SK-N-SH (cell line): ENCODE results near the gene AFAP1L2. TPM values are rescaled to one million over a fixed set of nuclear protein-coding genes. Genes with fewer than 3 reads are reported as not detected.

Experiments used
- CTCF ChIA-PET: fragments of 300-600, 350-600 bp; formaldehyde crosslinking; extraction: SDS; loops from one replicate; lab custom pipeline; 2021; lab: Yijun Ruan, JAX
- POLR2A ChIA-PET: fragments of 350-600 bp; sonication (Branson Sonifier 250); formaldehyde crosslinking; extraction: SDS; loops from one replicate; lab custom pipeline; 2020; ENCODE audit warnings: antibody characterized with exemption, inconsistent platforms; lab: Yijun Ruan, JAX
- DNase-seq: peaks from one replicate; pipeline ENCODE4 v3.0.0; 2012
- H2AFZ ChIP-seq: fragments of 200-600 bp; sonication (generic); 2 replicates; pipeline ENCODE4 v1.8.1; 2016; ENCODE audit warnings: antibody characterized with exemption, mild to moderate bottlenecking, low read depth
- H3F3A ChIP-seq: fragments of 200-600 bp; sonication (generic); replicated peaks from 2 replicates; pipeline ENCODE3; 2016; ENCODE audit warnings: antibody characterized with exemption, mild to moderate bottlenecking; ENCODE audit not compliant: insufficient read depth
- H3K27ac ChIP-seq, 2 experiments: fragments of 200-500 bp in 1 of 2; fragments of 200-600 bp in 1 of 2; sonication (Bioruptor generic) in 1 of 2; sonication (generic), shearing (Covaris generic) in 1 of 2; 2 replicates each; pipeline versions ENCODE4 v1.5.1 to v1.6.1; 2014 to 2016; ENCODE audit warnings: low read depth in 2 of 2, inconsistent platforms in 1 of 2, low read length in 1 of 2, mild to moderate bottlenecking in 1 of 2, mixed read lengths in 1 of 2
- H3K27me3 ChIP-seq: fragments of 200-600 bp; sonication (generic), shearing (Covaris generic); 2 replicates; pipeline ENCODE4 v1.6.1; 2016; ENCODE audit warnings: mixed run types; ENCODE audit not compliant: insufficient read depth
- H3K36me3 ChIP-seq, 2 experiments: fragments of 200-500 bp in 1 of 2; fragments of 200-600 bp in 1 of 2; sonication (Bioruptor generic) in 1 of 2; sonication (generic) in 1 of 2; replicated peaks in 1 of 2; 2 replicates each; pipeline versions ENCODE3 to v1.5.1; 2014 to 2016; ENCODE audit warnings: low read length in 1 of 2, mild to moderate bottlenecking in 1 of 2; ENCODE audit not compliant: insufficient read depth in 2 of 2, control insufficient read depth in 1 of 2
- H3K4me1 ChIP-seq, 2 experiments: fragments of 200-500 bp in 1 of 2; fragments of 200-600 bp in 1 of 2; sonication (Bioruptor generic) in 1 of 2; sonication (generic), shearing (Covaris generic) in 1 of 2; 2 replicates each; pipeline versions ENCODE4 v1.5.1 to v1.6.1; 2014 to 2016; ENCODE audit warnings: low read depth in 1 of 2, low read length in 1 of 2, mixed run types in 1 of 2; ENCODE audit not compliant: insufficient read depth in 2 of 2, control insufficient read depth in 1 of 2
- H3K4me2 ChIP-seq: fragments of 200-600 bp; sonication (generic), shearing (Covaris generic); 2 replicates; pipeline ENCODE4 v1.6.1; 2017; ENCODE audit warnings: mixed run types
- H3K4me3 ChIP-seq, 2 experiments: fragments of 200-500 bp in 1 of 2; fragments of 200-600 bp in 1 of 2; sonication (Bioruptor generic) in 1 of 2; sonication (generic), shearing (Covaris generic) in 1 of 2; 2 replicates each; pipeline versions ENCODE4 v1.5.1 to v1.8.1; 2014 to 2016; ENCODE audit warnings: low read depth in 2 of 2, inconsistent platforms in 1 of 2, low read length in 1 of 2, mild to moderate bottlenecking in 1 of 2, mixed read lengths in 1 of 2, moderate library complexity in 1 of 2
- H3K79me2 ChIP-seq: fragments of 200-600 bp; sonication (generic); 2 replicates; pipeline ENCODE4 v1.8.1; 2017; ENCODE audit warnings: mild to moderate bottlenecking; ENCODE audit not compliant: insufficient read depth
- H3K9ac ChIP-seq: fragments of 200-600 bp; sonication (generic); 2 replicates; pipeline ENCODE4 v1.6.1; 2017; ENCODE audit warnings: mixed run types
- H3K9me2 ChIP-seq: fragments of 200-600 bp; sonication (generic); 2 replicates; pipeline ENCODE4 v1.6.1; 2017; ENCODE audit warnings: mixed run types
- H3K9me3 ChIP-seq: fragments of 200-600 bp; sonication (generic); 2 replicates; pipeline ENCODE4 v1.6.1; 2017; ENCODE audit warnings: mixed run types, mild to moderate bottlenecking, moderate library complexity
- H4K20me1 ChIP-seq: fragments of 200-600 bp; sonication (generic); 2 replicates; pipeline ENCODE4 v1.6.1; 2017; ENCODE audit warnings: mild to moderate bottlenecking, mixed run types; ENCODE audit not compliant: insufficient read depth
- CHD2 ChIP-seq: fragments of 150-350 bp; IDR thresholded peaks from 2 replicates; pipeline ENCODE4 v1.6.1; 2018; ENCODE audit warnings: low read length; ENCODE audit not compliant: partially characterized antibody
- ELF1 ChIP-seq: IDR thresholded peaks from 2 replicates; pipeline ENCODE4 v1.4.0; 2012
- EP300 ChIP-seq, 2 experiments: IDR thresholded peaks; 2 replicates each; pipeline versions ENCODE4 v1.4.0 to v1.6.1; 2012; ENCODE audit warnings: borderline replicate concordance in 1 of 2, low read depth in 1 of 2, low read length in 1 of 2
- FOSL2 ChIP-seq: IDR thresholded peaks from 2 replicates; pipeline ENCODE4 v1.4.0; 2012; ENCODE audit warnings: low read depth, mild to moderate bottlenecking, moderate library complexity, borderline replicate concordance
- FOXJ3 ChIP-seq: sonication (generic); formaldehyde crosslinking; IDR thresholded peaks from 2 replicates; pipeline ENCODE4 v1.5.1; 2020; ENCODE audit warnings: mild to moderate bottlenecking, missing genetic modification reagents
- GABPA ChIP-seq: IDR thresholded peaks from 2 replicates; pipeline ENCODE4 v1.4.0; 2012; ENCODE audit warnings: low read depth, mild to moderate bottlenecking
- GATA2 ChIP-seq: sonication (generic); formaldehyde crosslinking; IDR thresholded peaks from 2 replicates; pipeline ENCODE4 v1.5.0; 2020; ENCODE audit warnings: mild to moderate bottlenecking, missing genetic modification reagents
- IRF3 ChIP-seq: fragments of 150-350 bp; IDR thresholded peaks from 2 replicates; pipeline ENCODE4 v1.6.1; 2016; ENCODE audit warnings: mild to moderate bottlenecking, low read depth, low read length
- MEF2A ChIP-seq: IDR thresholded peaks from 2 replicates; pipeline ENCODE4 v1.4.0; 2012; ENCODE audit warnings: low read depth, borderline replicate concordance
- MXI1 ChIP-seq: IDR thresholded peaks from 2 replicates; pipeline ENCODE4 v1.6.1; 2012; ENCODE audit warnings: mild to moderate bottlenecking, low read depth, low read length, improper control_type of control experiment
- RFX5 ChIP-seq: IDR thresholded peaks from 2 replicates; pipeline ENCODE4 v1.6.1; 2012; ENCODE audit warnings: mild to moderate bottlenecking, improper control_type of control experiment, low read length
- RXRA ChIP-seq: IDR thresholded peaks from 2 replicates; pipeline ENCODE4 v1.4.0; 2012; ENCODE audit warnings: low read depth, mild to moderate bottlenecking, borderline replicate concordance
- TAF1 ChIP-seq: IDR thresholded peaks from 2 replicates; pipeline ENCODE4 v1.6.1; 2012; ENCODE audit warnings: low read depth, mild to moderate bottlenecking, low read length, moderate library complexity, borderline replicate concordance
- TCF12 ChIP-seq: IDR thresholded peaks from 2 replicates; pipeline ENCODE4 v1.4.0; 2012
- USF1 ChIP-seq: IDR thresholded peaks from 2 replicates; pipeline ENCODE4 v1.4.0; 2012; ENCODE audit warnings: low read depth, borderline replicate concordance
- ZBTB33 ChIP-seq: IDR thresholded peaks from 2 replicates; pipeline ENCODE4 v1.4.0; 2012; ENCODE audit warnings: low read depth, borderline replicate concordance
- WGBS: methylation state at CpG from one replicate; pipeline ENCODE4 v1.1.6; 2017; ENCODE audit warnings: low lambda C conversion rate; 5-methylcytosine and 5-hydroxymethylcytosine counted together
- polyA plus RNA-seq, 3 experiments: library from polyadenylated mRNA; depleted of rRNA; stranded (reverse); fragments of >200 nt; gene quantifications; 2 replicates each; pipeline ENCODE4 v1.2.3, GENCODE V29; 2012
- TF ChIP-seq, protein P1 (sequence below): IDR thresholded peaks from 2 replicates; pipeline ENCODE4 v1.6.1; 2012; ENCODE audit warnings: mild to moderate bottlenecking, low read depth, low read length, moderate library complexity
- TF ChIP-seq, protein P2 (sequence below): fragments of 150-350 bp; IDR thresholded peaks from 2 replicates; pipeline ENCODE4 v1.6.1; 2017; ENCODE audit warnings: antibody characterized with exemption, low read length, low read depth, borderline replicate concordance

The AFAP1L2 gene
- polyA plus RNA-seq, 1 of the 3 experiments (the other 2 are of a cell fraction): 0.54 TPM

DNA sequence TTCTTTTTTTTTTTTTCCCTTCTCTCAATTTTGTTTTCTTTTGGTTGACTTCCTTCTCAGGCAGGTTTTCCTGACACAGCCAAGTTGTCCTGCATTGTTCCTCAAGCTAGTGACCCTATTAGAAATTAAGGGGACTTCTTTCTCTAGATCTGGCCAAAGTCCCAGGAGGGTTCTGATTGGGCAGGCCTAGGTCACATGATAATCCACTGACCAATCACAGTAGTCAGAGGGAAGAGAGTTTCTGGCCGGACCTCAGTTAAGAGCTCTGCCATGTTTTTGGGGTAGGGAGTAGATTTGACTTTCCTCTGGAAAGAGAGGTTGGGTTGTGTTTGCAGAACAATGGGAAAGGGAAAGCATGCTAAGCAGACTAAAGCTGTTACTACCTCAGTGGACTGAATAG lies 149.1 kb downstream of the AFAP1L2 start (continued):
- TF ChIP-seq USF1: no peak

GRCh38 chr10:114252883-114253282 lies 151.4 kb downstream of the AFAP1L2 start:
- Histone ChIP-seq H3K27me3 (no peaks in the 10 kb centered on the region), H3K27ac (no peak overlapping the region), H3K79me2 (no peaks in the 10 kb centered on the region), H3K4me3 (no peak overlapping the region), H3K4me1 (no peaks in the 10 kb centered on the region), H3K9ac (no peak overlapping the region), H3K4me2 (no peak overlapping the region), H3K9me3 (no peaks in the 10 kb centered on the region), H4K20me1 (no peaks in the 10 kb centered on the region), H3K36me3 (no peaks in the 10 kb centered on the region), H3K9me2 (no peaks in the 10 kb centered on the region), H2AFZ (no peak overlapping the region), H3F3A (no peaks in the 10 kb centered on the region)
- POLR2A ChIA-PET: no interaction called here
- TF ChIP-seq FOXJ3 (CRISPR knock-in tag) (no peak), CHD2 (no peak), TCF12 (no peak)
- CTCF ChIA-PET: no interaction called here
- WGBS: 56% methylated on average over 4 of the region's 7 CpGs
- no peak for DNase-seq

GRCh38 chr10:114252092-114252491 lies 152.2 kb downstream of the AFAP1L2 start:
- no peak for TF ChIP-seq FOSL2
- no peak for TF ChIP-seq GABPA
- TF ChIP-seq TAF1: no peak
- no peak for TF ChIP-seq ELF1
- no peak for TF ChIP-seq EP300 (IDR thresholded peaks at IDR 0.05; ENCODE audit: borderline replicate concordance in 1 of 2, low read depth in 1 of 2, low read length in 1 of 2)
- TF ChIP-seq, protein P1, sequence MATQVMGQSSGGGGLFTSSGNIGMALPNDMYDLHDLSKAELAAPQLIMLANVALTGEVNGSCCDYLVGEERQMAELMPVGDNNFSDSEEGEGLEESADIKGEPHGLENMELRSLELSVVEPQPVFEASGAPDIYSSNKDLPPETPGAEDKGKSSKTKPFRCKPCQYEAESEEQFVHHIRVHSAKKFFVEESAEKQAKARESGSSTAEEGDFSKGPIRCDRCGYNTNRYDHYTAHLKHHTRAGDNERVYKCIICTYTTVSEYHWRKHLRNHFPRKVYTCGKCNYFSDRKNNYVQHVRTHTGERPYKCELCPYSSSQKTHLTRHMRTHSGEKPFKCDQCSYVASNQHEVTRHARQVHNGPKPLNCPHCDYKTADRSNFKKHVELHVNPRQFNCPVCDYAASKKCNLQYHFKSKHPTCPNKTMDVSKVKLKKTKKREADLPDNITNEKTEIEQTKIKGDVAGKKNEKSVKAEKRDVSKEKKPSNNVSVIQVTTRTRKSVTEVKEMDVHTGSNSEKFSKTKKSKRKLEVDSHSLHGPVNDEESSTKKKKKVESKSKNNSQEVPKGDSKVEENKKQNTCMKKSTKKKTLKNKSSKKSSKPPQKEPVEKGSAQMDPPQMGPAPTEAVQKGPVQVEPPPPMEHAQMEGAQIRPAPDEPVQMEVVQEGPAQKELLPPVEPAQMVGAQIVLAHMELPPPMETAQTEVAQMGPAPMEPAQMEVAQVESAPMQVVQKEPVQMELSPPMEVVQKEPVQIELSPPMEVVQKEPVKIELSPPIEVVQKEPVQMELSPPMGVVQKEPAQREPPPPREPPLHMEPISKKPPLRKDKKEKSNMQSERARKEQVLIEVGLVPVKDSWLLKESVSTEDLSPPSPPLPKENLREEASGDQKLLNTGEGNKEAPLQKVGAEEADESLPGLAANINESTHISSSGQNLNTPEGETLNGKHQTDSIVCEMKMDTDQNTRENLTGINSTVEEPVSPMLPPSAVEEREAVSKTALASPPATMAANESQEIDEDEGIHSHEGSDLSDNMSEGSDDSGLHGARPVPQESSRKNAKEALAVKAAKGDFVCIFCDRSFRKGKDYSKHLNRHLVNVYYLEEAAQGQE: no peak
- no peak for TF ChIP-seq IRF3
- no peak for TF ChIP-seq RFX5
- no peak for TF ChIP-seq GATA2 (CRISPR knock-in tag)
- TF ChIP-seq, protein P2, sequence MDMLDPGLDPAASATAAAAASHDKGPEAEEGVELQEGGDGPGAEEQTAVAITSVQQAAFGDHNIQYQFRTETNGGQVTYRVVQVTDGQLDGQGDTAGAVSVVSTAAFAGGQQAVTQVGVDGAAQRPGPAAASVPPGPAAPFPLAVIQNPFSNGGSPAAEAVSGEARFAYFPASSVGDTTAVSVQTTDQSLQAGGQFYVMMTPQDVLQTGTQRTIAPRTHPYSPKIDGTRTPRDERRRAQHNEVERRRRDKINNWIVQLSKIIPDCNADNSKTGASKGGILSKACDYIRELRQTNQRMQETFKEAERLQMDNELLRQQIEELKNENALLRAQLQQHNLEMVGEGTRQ: no peak
- no peak for TF ChIP-seq ZBTB33
- TF ChIP-seq RXRA: no peak
- TF ChIP-seq MXI1: no peak
- TF ChIP-seq MEF2A: no peak
- Histone ChIP-seq H3K9me3 (no peaks in the 10 kb centered on the region), H4K20me1 (no peaks in the 10 kb centered on the region), H3K4me2 (no peak overlapping the region), H3K79me2 (no peaks in the 10 kb centered on the region), H3K27me3 (no peaks in the 10 kb centered on the region), H3K4me1 (no peaks in the 10 kb centered on the region), H3K9ac (no peak overlapping the region), H3K27ac (no peak overlapping the region), H3F3A (no peaks in the 10 kb centered on the region), H2AFZ (no peak overlapping the region), H3K4me3 (no peak overlapping the region), H3K9me2 (no peaks in the 10 kb centered on the region), H3K36me3 (no peaks in the 10 kb centered on the region)
- no peak for DNase-seq
- CTCF ChIA-PET: interaction anchor here (1.3 kb wide), 1 partner anchor 149 kb away, joined by 5 read pairs; no protein-coding TSS in a partner anchor
- 81% methylated on average over 5 of the region's 5 CpGs for WGBS
- POLR2A ChIA-PET: no interaction called here
